Testis (tissue), 3 donors: Measurements from ENCODE around the gene USP49. TPM values are rescaled to one million over a fixed set of nuclear protein-coding genes. Genes with fewer than 3 reads are reported as not detected.
A peak's percentile ranks its signal among the peaks of the same experiment; 100 is the strongest.

ENCODE experiments used
- DNase-seq: peaks from one replicate; pipeline ENCODE4 v3.0.0-alpha.2; 2019
- H3K27ac ChIP-seq, 2 donors: fragments of 200-600 bp; sonication (generic); one replicate each; pipeline ENCODE4 v1.5.1; 2019
- H3K27me3 ChIP-seq: fragments of 200-600 bp; sonication (generic); one replicate; pipeline ENCODE4 v1.5.1; 2019
- H3K36me3 ChIP-seq: fragments of 200-600 bp; sonication (generic); one replicate; pipeline ENCODE4 v1.5.1; 2017; ENCODE audit warnings: low read depth; ENCODE audit errors: missing control alignments
- H3K4me1 ChIP-seq: fragments of 200-600 bp; sonication (generic); one replicate; pipeline ENCODE4 v1.5.1; 2019
- H3K4me3 ChIP-seq, 2 donors: fragments of 200-600 bp; sonication (generic); one replicate each; pipeline ENCODE4 v1.5.1; 2017 to 2019
- H3K9me3 ChIP-seq: fragments of 200-600 bp; sonication (generic); one replicate; pipeline ENCODE4 v1.5.1; 2017
- CTCF ChIP-seq, 3 experiments: fragments of 450-650 bp in 2 of 3; fragments of 200-600 bp in 1 of 3; sonication (generic) in 1 of 3; IDR thresholded peaks; one replicate each; pipeline ENCODE4 v1.5.1; 2016 to 2019; ENCODE audit warnings: antibody characterized with exemption in 3 of 3, mild to moderate bottlenecking in 2 of 3, moderate library complexity in 1 of 3
- POLR2A ChIP-seq: fragments of 450-650 bp; IDR thresholded peaks from one replicate; pipeline ENCODE4 v1.6.1; 2017; ENCODE audit warnings: antibody characterized with exemption, mild to moderate bottlenecking, moderate library complexity
- WGBS, 2 donors: methylation state at CpG; one replicate each; pipeline ENCODE4 v1.1.5; 2018; 5-methylcytosine and 5-hydroxymethylcytosine counted together
- intact Hi-C: fragments of 100-400 bp; cut with DNase I; formaldehyde crosslinking; loops from one replicate; pipeline ENCODE4 v1.15.1; 2023; ENCODE audit warnings: low total_unique reads
- polyA plus RNA-seq: library from polyadenylated mRNA; stranded (reverse); fragments of 350-450 nt; fragmentation: Illumina TruSeq; extraction: RNeasy Lipid Tissue Mini Kit (QIAGEN cat#74804); gene quantifications from one replicate; pipeline ENCODE4 v1.2.3, GENCODE V29; 2014; ENCODE audit warnings: low read depth, low replicate concordance; ENCODE audit not compliant: insufficient read depth
- total RNA-seq, 2 donors: library from RNA; depleted of rRNA; stranded (reverse); fragments of >200 nt; gene quantifications; one replicate each; pipeline ENCODE4 v1.2.3, GENCODE V29; 2016

Gene USP49
- total and polyA plus RNA-seq, 3 donors from 2014 or later, result 9.3 to 26.3 (median 19.7) TPM

- peak within 1 kb of the TSS; percentile 83 for H3K27ac ChIP-seq
- DNase-seq, result peak; percentile 41
- intact Hi-C loops, result no loop called here
- no peaks in the 10 kb centered on the region for H3K36me3 ChIP-seq
- 1% methylated on average over 14 to 35 of the region's 36 CpGs for WGBS, 2 donors
- H3K4me3 ChIP-seq, result peak within 1 kb of the TSS; percentile 73 to 81
- H3K9me3 ChIP-seq, result no peaks in the 10 kb centered on the region
- H3K4me1 ChIP-seq, result peaks cover 24% of the 10 kb centered on the region
- H3K27me3 ChIP-seq, result no peaks in the 10 kb centered on the region
- TF ChIP-seq CTCF (IDR thresholded peaks at IDR 0.05) (no peak), POLR2A (no peak)
Observed at GRCh38 chr6:41780551-41781365, 114.4 kb downstream of the USP49 start, which contains the start of gene PRICKLE4. Gene PRICKLE4, plus strand, starts transcription at chr6:41780782. Its CDS starts 2,692 bp downstream, at chr6:41783474.

- DNase-seq, result peak; percentile 98
- Histone ChIP-seq H3K4me1 (peaks cover 23% of the 10 kb centered on the region), H3K9me3 (no peaks in the 10 kb centered on the region), H3K27me3 (no peaks in the 10 kb centered on the region), H3K36me3 (no peaks in the 10 kb centered on the region), H3K27ac (peak within 1 kb of the TSS; percentile 83), H3K4me3 (peak within 1 kb of the TSS; percentile 73 to 81)
- intact Hi-C loops, result no loop called here
- 0 to 1% methylated on average over 49 to 63 of the region's 73 CpGs for WGBS, 2 donors
- TF ChIP-seq POLR2A, result no peak
- peak; percentile 85 to 95 (median 92) for TF ChIP-seq CTCF (IDR thresholded peaks at IDR 0.05)
Observed at GRCh38 chr6:41779788-41780550, 115.2 kb downstream of the USP49 start, which contains the start of gene FRS3. Gene FRS3, minus strand, starts transcription at chr6:41779900. Its CDS starts 2,913 bp downstream, at chr6:41776987.

- intact Hi-C loops, result no loop called here
Observed at GRCh38 chr6:41779336-41779735, 115.8 kb downstream of the USP49 start.

GRCh38 chr6:41778895-41779294 lies 116.3 kb downstream of the USP49 start:
- H3K27me3 ChIP-seq, result no peaks in the 10 kb centered on the region
- 25 to 39% methylated on average over 6 of the region's 6 CpGs for WGBS, 2 donors
- H3K4me3 ChIP-seq, result peak overlapping the region; percentile 73 to 81
- peaks cover 23% of the 10 kb centered on the region for H3K4me1 ChIP-seq
- no peaks in the 10 kb centered on the region for H3K36me3 ChIP-seq
- TF ChIP-seq POLR2A (no peak), CTCF (IDR thresholded peaks at IDR 0.05) (no peak)
- no peak overlapping the region for H3K27ac ChIP-seq
- intact Hi-C loops, result no loop called here
- no peaks in the 10 kb centered on the region for H3K9me3 ChIP-seq
- DNase-seq, result no peak

More at GRCh38 chr6:41779336-41779735, 115.8 kb downstream of the USP49 start:
- H3K27ac ChIP-seq, result no peak overlapping the region
- WGBS, 2 donors, result 1 to 3% methylated on average over 10 to 16 of the region's 16 CpGs
- H3K9me3 ChIP-seq, result no peaks in the 10 kb centered on the region
- DNase-seq, result no peak
- peak overlapping the region; percentile 73 to 81 for H3K4me3 ChIP-seq
- H3K4me1 ChIP-seq, result peaks cover 23% of the 10 kb centered on the region
- no peaks in the 10 kb centered on the region for H3K27me3 ChIP-seq
- H3K36me3 ChIP-seq, result no peaks in the 10 kb centered on the region
- TF ChIP-seq POLR2A (no peak), CTCF (IDR thresholded peaks at IDR 0.05) (no peak)
